Measurements from ENCODE around the gene GAS2.

Gene GAS2

DNA sequence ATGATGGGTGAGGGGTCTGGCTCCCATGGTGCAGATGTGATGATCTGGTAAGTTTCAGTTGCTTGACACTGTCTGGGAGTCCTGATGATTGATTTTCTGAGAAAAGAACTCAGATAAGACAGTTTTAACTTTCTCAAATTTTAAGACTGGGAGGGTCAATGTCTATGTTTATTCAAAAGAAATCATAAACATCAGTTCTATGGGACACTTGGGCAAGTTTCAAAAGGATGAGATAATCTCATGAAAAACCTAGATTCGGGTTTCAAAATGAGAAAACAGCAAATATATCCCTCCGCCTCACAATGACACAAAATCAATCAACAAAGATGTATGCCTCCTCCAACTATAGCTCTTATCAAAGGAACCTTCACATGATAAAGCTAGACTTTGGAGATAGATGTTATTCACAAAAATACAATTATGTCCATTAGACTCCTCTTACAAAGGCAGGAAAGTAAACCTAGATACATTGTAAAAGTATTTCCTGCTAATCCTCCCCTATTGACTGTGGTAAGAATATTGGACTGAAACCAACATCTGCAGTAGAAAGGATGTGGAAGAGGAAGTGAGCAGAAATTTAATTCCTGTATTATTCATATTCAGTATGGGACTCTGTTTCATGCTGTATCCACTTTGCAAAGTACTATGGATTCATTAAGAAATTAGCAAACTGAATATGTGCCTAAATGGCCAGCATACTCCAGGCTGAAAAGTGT is 141.6 kb downstream of the GAS2 start:
- Histone ChIP-seq H3K27me3 (ENCODE audit: control insufficient read depth, insufficient read depth, low read length, poor library complexity, severe bottlenecking) (no peaks in the 10 kb centered on the region), H3K4me1 (ENCODE audit: control insufficient read depth, insufficient read depth, low read length) (no peaks in the 10 kb centered on the region), H3K27ac (ENCODE audit: insufficient read depth, low read depth, low read length, poor library complexity, severe bottlenecking) (no peak overlapping the region), H3K4me3 (ENCODE audit: insufficient read depth, low read depth, low read length) (no peak overlapping the region), H3K9me3 (ENCODE audit: control insufficient read depth, low read length) (no peaks in the 10 kb centered on the region), H3K36me3 (ENCODE audit: control insufficient read depth, insufficient read depth, low read length) (no peaks in the 10 kb centered on the region)
- WGBS, 2 experiments, result 93 to 100% methylated on average over 2 of the region's 2 CpGs

DNA sequence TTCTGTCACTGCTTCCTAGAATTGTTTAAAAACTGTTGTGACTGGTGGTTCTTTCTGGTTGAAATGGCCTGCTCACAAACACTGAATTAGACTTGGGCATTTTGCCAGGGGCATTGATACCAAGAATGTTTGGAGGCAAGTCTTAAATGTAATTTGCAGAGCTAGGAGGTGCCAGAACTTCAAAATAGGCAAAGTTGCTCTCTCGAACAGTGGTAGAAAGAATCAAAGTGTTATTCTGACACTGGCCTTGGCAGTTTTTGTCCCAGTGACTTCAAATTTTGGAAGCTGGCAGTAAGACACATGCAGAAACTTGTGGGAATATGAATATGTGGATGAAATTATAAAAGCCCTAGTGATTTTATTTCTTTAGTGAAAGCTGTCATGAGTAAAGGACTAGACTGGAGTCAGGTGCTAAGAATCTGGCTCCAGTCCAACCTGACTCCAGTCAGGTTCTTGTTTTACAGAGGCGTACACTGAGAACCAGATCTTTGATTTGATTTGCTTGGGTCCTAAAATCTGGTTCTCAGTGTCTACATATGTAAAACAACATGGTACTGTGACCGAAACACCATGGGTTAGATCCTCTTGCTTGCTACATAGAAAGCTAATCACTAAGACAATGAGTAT is 142.3 kb downstream of the GAS2 start:
- Histone ChIP-seq H3K27me3 (ENCODE audit: control insufficient read depth, insufficient read depth, low read length, poor library complexity, severe bottlenecking) (no peaks in the 10 kb centered on the region), H3K9me3 (ENCODE audit: control insufficient read depth, low read length) (no peaks in the 10 kb centered on the region), H3K36me3 (ENCODE audit: control insufficient read depth, insufficient read depth, low read length) (no peaks in the 10 kb centered on the region), H3K4me3 (ENCODE audit: insufficient read depth, low read depth, low read length) (no peak overlapping the region), H3K4me1 (ENCODE audit: control insufficient read depth, insufficient read depth, low read length) (no peaks in the 10 kb centered on the region), H3K27ac (ENCODE audit: insufficient read depth, low read depth, low read length, poor library complexity, severe bottlenecking) (no peak overlapping the region)
- 90 to 95% methylated on average over 3 of the region's 3 CpGs for WGBS, 2 experiments

DNA sequence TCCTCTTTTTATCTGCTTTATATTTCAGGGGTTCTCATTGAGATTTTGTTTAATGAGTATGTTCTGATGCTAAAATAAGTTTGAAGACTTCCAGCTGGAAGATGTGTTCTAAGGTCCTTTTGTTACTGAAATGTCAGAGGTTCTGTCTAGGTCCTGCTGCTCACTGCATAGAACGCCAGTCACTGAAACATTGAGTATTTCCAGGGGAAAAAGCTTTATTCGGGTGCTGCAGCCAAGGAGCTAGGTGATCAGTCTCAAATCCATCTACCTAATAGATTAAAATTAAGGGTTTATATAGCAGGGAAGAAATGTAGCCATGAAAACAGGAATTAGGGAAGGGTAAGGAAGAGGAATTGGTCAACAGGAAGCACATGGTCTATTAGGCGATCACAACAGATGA is 143.5 kb downstream of the GAS2 start:
- Histone ChIP-seq H3K4me3 (ENCODE audit: insufficient read depth, low read depth, low read length) (no peak overlapping the region), H3K27ac (ENCODE audit: insufficient read depth, low read depth, low read length, poor library complexity, severe bottlenecking) (no peak overlapping the region), H3K36me3 (ENCODE audit: control insufficient read depth, insufficient read depth, low read length) (no peaks in the 10 kb centered on the region), H3K27me3 (ENCODE audit: control insufficient read depth, insufficient read depth, low read length, poor library complexity, severe bottlenecking) (no peaks in the 10 kb centered on the region), H3K9me3 (ENCODE audit: control insufficient read depth, low read length) (no peaks in the 10 kb centered on the region), H3K4me1 (ENCODE audit: control insufficient read depth, insufficient read depth, low read length) (no peaks in the 10 kb centered on the region)
- WGBS, 2 experiments, result 93 to 94% methylated on average over 2 to 3 of the region's 3 CpGs

DNA sequence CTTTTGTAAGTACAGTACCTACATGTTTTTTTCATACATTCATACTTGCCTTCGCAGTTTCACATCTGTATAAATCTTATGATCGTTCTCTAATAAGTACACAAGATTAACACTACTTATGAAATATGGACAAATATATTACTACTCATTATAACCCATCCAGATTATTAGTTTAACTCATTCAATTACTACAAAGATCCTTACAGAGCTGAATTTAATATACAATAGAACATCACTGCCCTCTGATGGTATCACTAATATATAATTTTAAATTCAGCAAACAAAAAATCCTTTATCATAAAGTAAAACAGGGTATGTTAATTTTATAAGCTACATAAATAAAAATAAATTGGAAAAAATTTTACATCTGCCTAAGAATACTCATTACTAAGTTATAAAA is 155.8 kb downstream of the GAS2 start:
- WGBS, 2 experiments, result 93 to 95% methylated on average over 2 of the region's 2 CpGs
- H3K4me1 ChIP-seq (ENCODE audit: control insufficient read depth, insufficient read depth, low read length), result no peaks in the 10 kb centered on the region
- no peak overlapping the region for H3K4me3 ChIP-seq (ENCODE audit: insufficient read depth, low read depth, low read length)
- H3K27me3 ChIP-seq (ENCODE audit: control insufficient read depth, insufficient read depth, low read length, poor library complexity, severe bottlenecking), result no peaks in the 10 kb centered on the region
- no peak overlapping the region for H3K27ac ChIP-seq (ENCODE audit: insufficient read depth, low read depth, low read length, poor library complexity, severe bottlenecking)
- H3K9me3 ChIP-seq (ENCODE audit: control insufficient read depth, low read length), result no peaks in the 10 kb centered on the region
- no peaks in the 10 kb centered on the region for H3K36me3 ChIP-seq (ENCODE audit: control insufficient read depth, insufficient read depth, low read length)

DNA sequence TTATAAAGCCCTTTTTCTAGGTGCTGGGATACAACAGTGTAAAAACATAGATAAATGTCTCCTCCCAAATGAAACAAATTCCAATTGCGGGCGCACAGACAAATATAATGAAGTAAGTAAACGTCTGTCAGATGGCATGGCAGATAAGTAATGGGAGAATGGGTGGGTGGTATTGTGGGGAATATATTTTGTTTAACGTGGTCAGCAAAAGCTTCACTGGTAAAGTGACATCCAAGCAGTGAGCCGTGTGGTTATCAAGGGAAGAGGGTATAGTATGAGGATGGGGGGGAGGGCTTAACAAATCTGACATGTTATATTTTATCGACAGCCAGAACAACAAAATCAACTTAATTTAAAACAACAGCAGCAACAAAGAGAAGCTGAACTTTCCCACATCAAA is 162.0 kb downstream of the GAS2 start:
- Histone ChIP-seq H3K36me3 (ENCODE audit: control insufficient read depth, insufficient read depth, low read length) (no peaks in the 10 kb centered on the region), H3K27ac (ENCODE audit: insufficient read depth, low read depth, low read length, poor library complexity, severe bottlenecking) (no peak overlapping the region), H3K4me3 (ENCODE audit: insufficient read depth, low read depth, low read length) (peak overlapping the region; percentile 83), H3K27me3 (ENCODE audit: control insufficient read depth, insufficient read depth, low read length, poor library complexity, severe bottlenecking) (peaks cover 12% of the 10 kb centered on the region), H3K9me3 (ENCODE audit: control insufficient read depth, low read length) (no peaks in the 10 kb centered on the region), H3K4me1 (ENCODE audit: control insufficient read depth, insufficient read depth, low read length) (no peaks in the 10 kb centered on the region)
- WGBS, 2 experiments, result 76 to 80% methylated on average over 5 of the region's 6 CpGs

DNA sequence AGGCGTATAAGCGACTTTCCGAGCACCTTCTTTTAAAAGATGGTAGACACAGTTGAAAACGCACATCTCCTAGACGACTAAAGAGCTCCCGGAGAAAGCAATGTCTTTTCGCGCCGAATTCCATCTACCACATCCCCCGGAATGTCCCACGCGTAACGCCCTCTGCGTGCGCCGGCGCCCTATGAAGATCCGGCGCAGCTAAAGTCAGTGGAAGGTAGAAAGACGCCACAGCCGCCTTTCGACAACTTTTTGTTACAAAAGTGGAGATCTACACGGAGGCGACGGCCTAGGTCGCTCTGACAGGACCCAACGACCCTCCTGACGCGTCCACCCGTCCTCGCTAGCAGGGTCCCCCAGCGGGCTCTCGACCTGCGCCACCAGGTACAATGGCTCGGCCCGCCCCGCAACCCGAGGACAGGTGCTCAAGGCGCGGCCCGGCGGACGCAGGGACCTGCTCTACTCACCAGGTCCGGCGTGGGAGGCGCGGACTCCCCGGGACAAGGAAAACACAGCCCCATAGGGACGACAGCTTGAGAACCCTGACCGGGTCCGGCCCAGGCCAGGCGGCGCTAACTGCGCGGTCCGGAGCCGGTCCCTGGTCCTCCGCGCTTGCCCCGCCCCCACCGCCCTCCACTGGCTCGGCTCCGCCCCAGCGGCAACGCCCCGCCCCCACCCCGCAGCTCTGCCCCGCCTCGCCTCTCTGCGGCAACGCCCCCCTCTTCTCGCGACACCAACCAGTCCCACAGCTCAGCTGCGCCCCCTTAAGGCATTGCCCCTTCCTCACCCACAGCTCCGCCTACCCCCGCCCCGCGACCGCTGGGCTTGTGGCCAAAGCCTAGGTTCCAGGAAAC is 163.0 kb downstream of the GAS2 start, which contains the start of gene SVIP:
Gene SVIP (minus strand): TSS at position 571 of the 851 bp plus-strand sequence. CDS start 53 bp downstream, at position 518.
- no peaks in the 10 kb centered on the region for H3K4me1 ChIP-seq (ENCODE audit: control insufficient read depth, insufficient read depth, low read length)
- whole genome bisulfite sequencing, 2 experiments, result 2% methylated on average over 78 to 79 of the region's 79 CpGs
- H3K36me3 ChIP-seq (ENCODE audit: control insufficient read depth, insufficient read depth, low read length), result no peaks in the 10 kb centered on the region
- H3K27me3 ChIP-seq (ENCODE audit: control insufficient read depth, insufficient read depth, low read length, poor library complexity, severe bottlenecking), result peaks cover 12% of the 10 kb centered on the region
- no peak within 1 kb of the TSS for H3K27ac ChIP-seq (ENCODE audit: insufficient read depth, low read depth, low read length, poor library complexity, severe bottlenecking)
- peak within 1 kb of the TSS; percentile 83 for H3K4me3 ChIP-seq (ENCODE audit: insufficient read depth, low read depth, low read length)
- no peaks in the 10 kb centered on the region for H3K9me3 ChIP-seq (ENCODE audit: control insufficient read depth, low read length)

DNA sequence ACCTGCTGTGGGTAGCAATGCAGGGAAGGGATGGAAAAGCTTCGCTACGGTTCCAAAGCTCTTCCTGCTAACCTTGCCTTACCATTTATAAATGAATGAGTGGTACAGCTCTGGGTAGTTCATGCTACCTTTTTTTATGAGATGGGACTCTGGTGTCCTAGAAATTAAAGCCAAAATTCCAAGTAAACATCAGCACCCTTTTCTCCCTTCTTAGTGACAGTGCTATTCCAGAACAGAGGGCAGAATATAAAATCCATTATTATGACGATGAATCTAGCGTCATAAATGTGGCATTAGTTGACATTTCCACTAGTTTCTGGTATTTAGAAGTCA is 163.6 kb downstream of the GAS2 start:
- H3K36me3 ChIP-seq (ENCODE audit: control insufficient read depth, insufficient read depth, low read length), result no peaks in the 10 kb centered on the region
- H3K9me3 ChIP-seq (ENCODE audit: control insufficient read depth, low read length), result no peaks in the 10 kb centered on the region
- H3K4me3 ChIP-seq (ENCODE audit: insufficient read depth, low read depth, low read length), result no peak overlapping the region
- H3K27me3 ChIP-seq (ENCODE audit: control insufficient read depth, insufficient read depth, low read length, poor library complexity, severe bottlenecking), result peaks cover 12% of the 10 kb centered on the region
- H3K4me1 ChIP-seq (ENCODE audit: control insufficient read depth, insufficient read depth, low read length), result no peaks in the 10 kb centered on the region
- 47 to 67% methylated on average over 4 of the region's 4 CpGs for WGBS, 2 experiments
- H3K27ac ChIP-seq (ENCODE audit: insufficient read depth, low read depth, low read length, poor library complexity, severe bottlenecking), result no peak overlapping the region

DNA sequence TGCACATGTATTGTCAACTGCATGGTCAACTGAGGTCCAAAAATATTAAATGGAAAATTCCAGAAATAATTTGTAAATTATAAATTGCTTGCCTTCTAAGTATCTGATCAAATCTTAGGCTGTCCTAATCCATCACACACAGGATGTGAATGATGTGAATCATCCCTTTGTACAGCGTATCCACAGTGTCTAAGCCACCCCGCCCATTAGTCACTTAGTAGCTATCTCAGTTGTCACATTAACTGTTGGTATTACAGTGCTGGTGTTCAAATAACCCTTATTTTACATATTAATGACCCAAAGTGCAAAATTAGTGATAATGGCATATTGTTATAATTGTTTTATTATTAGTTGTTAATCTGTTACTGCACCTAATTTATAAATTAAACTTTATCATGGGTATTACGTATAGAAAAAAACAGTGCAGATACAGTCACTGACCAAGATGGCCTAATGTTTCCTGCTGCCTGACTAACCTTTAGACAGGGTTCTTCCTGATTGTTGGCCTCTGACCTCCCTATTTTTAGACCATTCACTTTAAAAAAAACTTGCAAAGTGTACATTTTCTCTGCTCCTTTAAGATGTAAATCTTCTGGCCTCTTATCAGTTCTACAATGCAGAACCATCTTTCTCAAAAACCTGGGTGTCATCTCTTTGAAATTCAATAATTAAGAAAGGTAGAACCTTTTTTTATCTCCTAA is 166.1 kb downstream of the GAS2 start:
- Histone ChIP-seq H3K4me1 (ENCODE audit: control insufficient read depth, insufficient read depth, low read length) (no peaks in the 10 kb centered on the region), H3K4me3 (ENCODE audit: insufficient read depth, low read depth, low read length) (no peak overlapping the region), H3K36me3 (ENCODE audit: control insufficient read depth, insufficient read depth, low read length) (no peaks in the 10 kb centered on the region), H3K27ac (ENCODE audit: insufficient read depth, low read depth, low read length, poor library complexity, severe bottlenecking) (peak overlapping the region; percentile 40), H3K27me3 (ENCODE audit: control insufficient read depth, insufficient read depth, low read length, poor library complexity, severe bottlenecking) (peaks cover 12% of the 10 kb centered on the region), H3K9me3 (ENCODE audit: control insufficient read depth, low read length) (no peaks in the 10 kb centered on the region)
- 92 to 93% methylated on average over 3 of the region's 3 CpGs for WGBS, 2 experiments

DNA sequence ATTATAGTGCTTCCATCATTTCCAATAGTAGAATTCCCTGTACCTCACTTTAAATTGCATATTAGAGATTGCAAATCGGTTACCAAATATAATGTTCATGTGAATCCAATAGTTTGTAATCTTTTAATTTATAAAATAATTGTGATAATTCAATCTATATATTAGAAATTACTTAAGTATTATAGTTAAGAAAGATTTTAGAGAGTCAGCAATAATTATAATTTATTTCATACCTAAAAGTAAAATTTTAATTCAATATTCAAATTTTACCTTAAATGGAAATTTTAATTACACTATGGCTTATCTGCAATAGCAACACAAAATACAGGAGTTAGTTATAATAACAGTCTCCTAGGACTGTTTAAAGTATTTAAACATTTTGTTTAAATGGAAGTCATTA is 180.3 kb downstream of the GAS2 start:
- H3K4me3 ChIP-seq (ENCODE audit: insufficient read depth, low read depth, low read length), result no peak overlapping the region
- no peak overlapping the region for H3K27ac ChIP-seq (ENCODE audit: insufficient read depth, low read depth, low read length, poor library complexity, severe bottlenecking)
- no peaks in the 10 kb centered on the region for H3K9me3 ChIP-seq (ENCODE audit: control insufficient read depth, low read length)
- H3K4me1 ChIP-seq (ENCODE audit: control insufficient read depth, insufficient read depth, low read length), result no peaks in the 10 kb centered on the region
- no peaks in the 10 kb centered on the region for H3K27me3 ChIP-seq (ENCODE audit: control insufficient read depth, insufficient read depth, low read length, poor library complexity, severe bottlenecking)
- H3K36me3 ChIP-seq (ENCODE audit: control insufficient read depth, insufficient read depth, low read length), result no peaks in the 10 kb centered on the region
- no CpG with 5 or more reads among the region's 1 CpG for whole genome bisulfite sequencing, 2 experiments

DNA sequence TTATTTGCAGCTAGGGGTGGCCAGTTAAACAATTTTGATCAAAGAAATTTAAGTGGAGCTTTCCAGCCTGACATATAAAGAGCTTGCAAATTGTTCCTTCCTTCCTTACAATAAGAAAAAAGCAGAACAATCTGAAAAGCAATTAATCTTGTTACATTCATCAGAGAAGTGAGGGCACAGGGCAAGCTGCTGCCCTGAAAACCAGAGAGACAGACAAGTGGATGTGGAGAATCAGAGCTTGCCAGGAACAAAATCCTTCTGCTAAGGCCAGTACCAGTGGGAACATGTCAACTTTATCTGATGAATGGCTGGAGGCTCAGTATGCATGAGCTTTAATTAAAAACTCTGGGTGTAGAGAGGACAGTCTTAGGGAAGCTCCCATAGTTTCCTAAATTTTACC is 185.1 kb downstream of the GAS2 start:
- H3K9me3 ChIP-seq (ENCODE audit: control insufficient read depth, low read length), result no peaks in the 10 kb centered on the region
- H3K27me3 ChIP-seq (ENCODE audit: control insufficient read depth, insufficient read depth, low read length, poor library complexity, severe bottlenecking), result no peaks in the 10 kb centered on the region
- H3K27ac ChIP-seq (ENCODE audit: insufficient read depth, low read depth, low read length, poor library complexity, severe bottlenecking), result no peak overlapping the region
- H3K4me1 ChIP-seq (ENCODE audit: control insufficient read depth, insufficient read depth, low read length), result no peaks in the 10 kb centered on the region
- no peak overlapping the region for H3K4me3 ChIP-seq (ENCODE audit: insufficient read depth, low read depth, low read length)
- H3K36me3 ChIP-seq (ENCODE audit: control insufficient read depth, insufficient read depth, low read length), result no peaks in the 10 kb centered on the region

All from ectodermal cell (in vitro differentiated cells).